ENCODE results near the gene FAM234A. TPM values are rescaled to one million over a fixed set of nuclear protein-coding genes. Genes with fewer than 3 reads are reported as not detected.
"Not testable (repeated sequence)": the region's sequence is repeated elsewhere in the genome, so short reads cannot be mapped to it uniquely, and the experiment has no call there.

Gene FAM234A
- total RNA-seq, 1 donor, result 58.7 TPM

- H3K4me3 ChIP-seq (ENCODE audit: low read depth, low read length), result no peak overlapping the region
- no peak for TF ChIP-seq CTCF (IDR thresholded peaks at IDR 0.05; ENCODE audit: insufficient read depth, low read depth, low read length)
- no peak for DNase-seq (ENCODE audit: low read depth)
Measured at GRCh38 chr16:265002-265529, 30.4 kb downstream of the FAM234A start.

GRCh38 chr16:265711-266110, 31.1 kb downstream of the FAM234A start:
- TF ChIP-seq CTCF (IDR thresholded peaks at IDR 0.05; ENCODE audit: insufficient read depth, low read depth, low read length), result no peak
- DNase-seq (ENCODE audit: low read depth), result no peak

DNA sequence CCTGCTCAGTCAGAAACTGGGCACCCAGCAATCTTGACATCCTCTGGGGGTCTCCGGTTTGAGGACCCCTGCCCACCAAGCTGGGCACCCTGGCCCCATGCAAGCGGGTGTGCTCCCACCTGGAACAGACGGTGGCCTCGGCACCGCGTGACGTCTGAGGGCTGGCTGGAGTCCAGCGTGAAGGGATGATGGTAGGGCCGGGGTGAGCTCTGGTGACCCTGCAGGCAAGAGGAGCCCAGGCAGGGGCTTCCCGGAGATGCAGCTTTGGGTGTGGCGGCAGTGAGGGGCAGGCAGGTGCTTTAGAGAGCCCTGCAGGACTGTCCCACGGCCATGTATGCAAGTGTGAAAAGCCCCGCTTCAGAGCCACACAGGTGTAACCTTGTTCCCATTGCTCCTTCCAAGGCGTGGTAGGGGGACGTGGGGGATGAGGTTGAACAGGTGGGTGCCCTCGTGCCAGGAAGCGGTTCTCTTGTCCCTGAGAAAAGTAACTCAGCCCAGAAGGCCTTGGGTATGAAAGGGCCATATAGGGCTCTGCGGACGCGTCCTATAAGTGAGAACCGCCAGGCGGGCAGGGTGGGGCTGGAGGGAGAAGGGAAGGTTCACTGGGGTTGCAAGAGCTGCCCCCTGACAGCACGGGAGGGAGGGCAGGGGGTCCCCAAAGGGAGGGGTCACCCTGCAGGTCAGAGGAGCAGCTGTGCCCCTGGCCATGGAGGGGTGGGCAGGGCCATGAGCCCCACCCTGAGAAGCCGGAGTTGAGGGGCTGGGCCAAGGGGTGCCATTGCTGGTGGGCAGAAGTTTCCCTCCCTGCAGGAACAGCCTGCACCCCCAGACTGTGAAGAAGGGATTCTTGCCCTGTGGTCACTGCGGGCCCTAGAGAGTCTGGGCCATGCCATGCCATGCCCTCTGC, 31.9 kb downstream of the FAM234A start:
- H3K4me3 ChIP-seq (ENCODE audit: low read depth, low read length), result no peak overlapping the region
- no peak for TF ChIP-seq CTCF (IDR thresholded peaks at IDR 0.05; ENCODE audit: insufficient read depth, low read depth, low read length)
- no peak for DNase-seq (ENCODE audit: low read depth)

More at GRCh38 chr16:265711-266110, 31.1 kb downstream of the FAM234A start:
- H3K4me3 ChIP-seq (ENCODE audit: low read depth, low read length), result no peak overlapping the region

DNA sequence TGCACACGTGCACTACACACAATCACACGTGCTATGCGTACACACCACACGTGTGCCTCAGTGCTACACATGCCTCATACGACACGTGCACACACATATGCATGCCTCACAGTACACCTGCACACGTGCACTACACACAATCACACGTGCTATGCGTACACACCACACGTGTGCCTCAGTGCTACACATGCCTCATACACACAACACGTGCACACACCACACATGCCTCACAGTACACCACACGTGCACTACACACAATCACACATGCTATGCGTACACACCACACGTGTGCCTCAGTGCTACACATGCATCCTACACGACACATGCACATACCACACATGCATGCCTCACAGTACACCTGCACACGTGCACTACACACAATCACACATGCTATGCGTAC, 32.9 kb downstream of the FAM234A start:
- H3K4me3 ChIP-seq (ENCODE audit: low read depth, low read length); DNase-seq (ENCODE audit: low read depth): not testable (repeated sequence)

DNA sequence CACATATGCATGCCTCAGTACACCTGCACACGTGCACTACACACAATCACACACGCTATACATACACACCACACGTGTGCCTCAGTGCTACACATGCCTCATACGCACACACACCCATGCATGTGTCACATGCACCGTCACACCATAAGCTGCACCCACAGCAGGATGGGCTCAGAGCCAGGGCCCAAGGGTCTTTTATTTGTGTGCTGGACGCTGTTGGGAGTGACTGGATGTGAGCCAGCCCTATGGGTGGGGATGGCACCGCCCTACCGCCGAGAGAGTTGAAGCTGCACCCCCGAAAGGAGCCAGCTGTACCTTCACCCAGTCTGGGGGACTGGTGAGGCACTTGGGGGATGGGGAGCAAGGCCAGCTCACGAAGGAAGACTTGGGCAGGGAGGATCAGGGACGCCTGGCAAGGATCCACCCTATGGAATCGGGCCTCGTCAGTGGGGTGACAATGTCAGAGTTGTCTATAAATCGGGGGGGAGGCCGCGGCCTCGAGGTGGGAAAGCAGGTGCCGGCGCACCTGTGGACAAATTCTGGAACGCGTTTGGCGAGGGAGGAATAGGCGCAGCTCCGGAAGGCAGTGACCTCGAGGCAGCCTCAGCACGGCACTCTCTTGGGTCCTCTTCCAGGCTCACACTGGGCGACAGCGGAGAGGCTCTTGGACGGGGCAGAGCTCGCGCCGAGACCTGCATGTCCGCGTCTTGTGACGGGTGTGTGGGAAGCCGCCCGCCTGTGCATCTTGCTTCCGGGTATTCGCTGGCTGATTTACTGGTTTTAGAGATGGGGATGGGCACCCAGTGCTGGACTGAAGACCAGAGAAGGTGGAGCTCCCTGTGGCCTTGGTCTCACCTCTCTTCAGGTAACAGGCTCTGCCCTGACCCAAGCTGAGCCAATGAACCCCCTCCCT, 33.8 kb downstream of the FAM234A start:
- TF ChIP-seq CTCF (IDR thresholded peaks at IDR 0.05; ENCODE audit: insufficient read depth, low read depth, low read length), result no peak
- no peak for DNase-seq (ENCODE audit: low read depth)
- H3K4me3 ChIP-seq (ENCODE audit: low read depth, low read length), result no peak overlapping the region

- no peak overlapping the region for H3K4me3 ChIP-seq (ENCODE audit: low read depth, low read length)
- no peak for DNase-seq (ENCODE audit: low read depth)
- no peak for TF ChIP-seq CTCF (IDR thresholded peaks at IDR 0.05; ENCODE audit: insufficient read depth, low read depth, low read length)
Measured at GRCh38 chr16:269061-269796, 34.6 kb downstream of the FAM234A start.

Data from fibroblast of villous mesenchyme (primary cell).